GM19452 (cell line): ENCODE results near the gene ABCA4.

Source experiments
- ATAC-seq: cut with Tn5 transposase; IDR thresholded peaks from one replicate; pipeline ENCODE4 v1.9.1; 2021; ENCODE audit not compliant: unreplicated experiment

The ABCA4 gene

GRCh38 chr1:94029130-94029993 lies 91.6 kb downstream of the ABCA4 start:
- ATAC-seq = no peak

GRCh38 chr1:94027721-94028515 lies 93.0 kb downstream of the ABCA4 start:
- no peak for ATAC-seq

GRCh38 chr1:94026619-94027380 lies 94.1 kb downstream of the ABCA4 start:
- ATAC-seq = no peak

- no peak for ATAC-seq
Observed at GRCh38 chr1:94025383-94026340, 95.3 kb downstream of the ABCA4 start.

- ATAC-seq = no peak
Observed at GRCh38 chr1:94024104-94024792, 96.7 kb downstream of the ABCA4 start.

GRCh38 chr1:94022471-94023189 lies 98.3 kb downstream of the ABCA4 start:
- ATAC-seq = no peak

GRCh38 chr1:94020764-94021579 lies 100.0 kb downstream of the ABCA4 start:
- ATAC-seq = no peak

- no peak for ATAC-seq
Observed at GRCh38 chr1:94019327-94019726, 101.6 kb downstream of the ABCA4 start.

- ATAC-seq = no peak
Observed at GRCh38 chr1:94017155-94017829, 103.7 kb downstream of the ABCA4 start.

- ATAC-seq = no peak
Observed at GRCh38 chr1:94015489-94015817, 105.5 kb downstream of the ABCA4 start.

- ATAC-seq = no peak
Observed at GRCh38 chr1:94014635-94015488, 106.1 kb downstream of the ABCA4 start.

GRCh38 chr1:94014087-94014486 lies 106.9 kb downstream of the ABCA4 start:
- ATAC-seq = no peak

GRCh38 chr1:94013367-94013878 lies 107.5 kb downstream of the ABCA4 start:
- no peak for ATAC-seq

- ATAC-seq = no peak
Observed at GRCh38 chr1:94012708-94013366, 108.1 kb downstream of the ABCA4 start.

GRCh38 chr1:94011709-94012595 lies 109.0 kb downstream of the ABCA4 start:
- no peak for ATAC-seq
